ENCODE measurements around the gene CLOCK.

DNA sequence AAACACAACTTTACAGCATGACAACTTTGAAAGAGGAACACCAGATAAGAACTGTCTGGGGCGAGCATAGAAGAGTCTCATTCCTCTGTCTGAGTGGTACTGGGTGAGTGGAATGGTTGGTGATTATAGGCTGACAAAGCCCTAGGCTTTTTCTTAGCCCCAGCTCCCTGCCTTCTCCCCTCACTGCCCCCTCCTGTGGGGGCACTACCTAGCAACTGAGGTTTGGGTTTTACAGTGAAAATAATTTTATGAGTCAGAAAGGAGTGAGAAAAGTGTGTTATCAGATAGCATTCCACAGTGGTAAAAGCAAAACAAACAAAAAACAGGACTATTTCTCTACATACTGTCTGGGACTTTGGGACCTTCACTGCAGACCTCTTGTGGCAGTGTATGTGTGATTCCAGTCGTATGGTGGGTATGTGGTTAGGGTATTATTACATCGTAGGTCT, 161.5 kb downstream of the CLOCK start:
- TF ChIP-seq EZH2 (IDR thresholded peaks at IDR 0.05; ENCODE audit: low read depth) (no peak), CTCF (conservative IDR thresholded peaks at IDR 0.05) (no peak)
